ENCODE data around the gene GBGT1.

The GBGT1 gene

DNA sequence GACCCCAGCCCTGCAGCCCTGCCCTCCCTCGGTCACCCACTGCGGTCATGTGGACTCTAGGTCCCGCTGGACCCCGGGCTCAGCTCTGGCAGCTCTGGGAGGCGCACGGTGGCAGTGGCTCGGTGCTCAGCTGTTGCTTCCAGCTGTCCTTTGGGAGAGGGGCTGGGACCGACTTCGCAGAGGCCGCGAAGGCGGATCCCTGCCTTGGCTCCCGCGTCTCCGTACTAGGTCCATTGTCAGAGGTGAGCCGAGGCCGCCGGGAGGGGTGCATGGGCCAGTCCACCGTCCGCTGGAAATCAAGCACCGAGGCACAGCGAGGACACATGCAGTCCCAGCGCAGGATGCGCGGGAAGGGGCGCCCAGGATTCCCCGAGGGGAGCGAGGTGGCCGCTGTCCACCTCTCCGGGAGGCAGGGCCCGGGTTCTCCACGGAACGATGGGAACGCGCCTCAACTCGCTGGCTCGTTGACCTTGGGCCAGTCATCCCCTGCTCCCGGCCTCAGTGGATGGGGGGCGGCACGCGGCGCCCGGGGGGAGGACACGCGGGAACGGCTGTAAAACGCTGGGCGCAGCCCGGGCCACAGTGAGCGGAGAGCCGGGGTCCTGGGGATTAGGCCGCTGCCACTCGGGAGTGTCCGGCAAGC, 732 bp downstream of the GBGT1 start:
- DNase-seq (ENCODE audit: low read depth in 2 of 2) = no peak

DNA sequence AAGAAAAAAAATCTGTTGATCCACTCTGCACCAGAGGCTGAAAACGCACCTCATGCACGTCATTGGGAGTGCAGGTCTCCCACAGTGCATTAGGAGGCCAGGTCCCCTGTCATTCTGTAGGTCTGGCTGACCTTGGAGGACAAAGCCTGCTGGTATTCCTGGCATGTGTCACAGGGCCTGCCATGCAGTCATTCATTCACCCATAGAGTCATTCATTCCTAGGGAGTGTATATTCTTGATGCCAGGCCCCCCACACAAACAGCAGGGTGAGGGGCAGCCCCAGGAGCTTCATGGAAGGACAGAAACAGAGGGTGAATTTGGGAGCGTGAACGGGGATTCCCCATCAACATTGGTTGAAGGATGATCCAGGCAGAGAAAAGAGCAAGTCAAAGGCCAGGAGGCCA, 2.2 kb downstream of the GBGT1 start:
- DNase-seq (ENCODE audit: low read depth in 2 of 2) = no peak

DNA sequence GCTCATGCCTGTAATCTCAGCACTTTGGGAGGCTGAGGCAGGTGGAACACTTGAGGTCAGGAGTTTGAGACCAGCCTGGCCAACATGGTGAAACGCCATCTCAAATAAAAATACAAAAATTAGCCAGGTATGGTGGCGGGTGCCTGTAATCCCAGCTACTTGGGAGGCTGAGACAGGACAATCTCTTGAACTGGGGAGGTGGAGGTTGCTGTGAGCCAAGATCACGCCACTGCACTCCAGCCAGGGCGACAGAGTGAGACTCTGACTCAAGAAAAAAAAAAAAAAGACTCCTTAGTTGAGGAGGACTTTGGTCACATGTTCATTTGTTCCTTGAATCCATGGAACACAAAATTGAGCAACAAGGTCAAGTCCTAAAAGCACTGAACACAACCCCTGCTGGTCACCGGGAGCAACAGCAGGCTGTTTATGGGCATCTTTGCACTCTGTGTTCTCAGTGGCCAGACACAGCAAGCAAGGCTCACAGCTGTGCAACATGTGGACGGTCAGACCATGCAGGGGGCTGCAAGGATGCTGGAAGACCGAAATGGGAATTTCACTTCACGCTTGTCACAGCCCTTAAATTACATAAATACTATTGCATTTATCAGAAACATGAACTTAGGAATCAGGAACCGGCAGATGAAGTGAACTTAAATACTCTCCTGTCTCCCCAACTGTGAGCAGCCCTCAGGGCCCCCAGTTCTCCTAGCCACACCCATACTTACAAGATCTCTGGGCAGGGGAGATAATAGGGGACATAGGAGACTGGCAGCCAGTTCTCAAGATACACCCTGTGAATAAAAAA, 2.8 kb downstream of the GBGT1 start:
- DNase-seq (ENCODE audit: low read depth in 2 of 2) = no peak

DNA sequence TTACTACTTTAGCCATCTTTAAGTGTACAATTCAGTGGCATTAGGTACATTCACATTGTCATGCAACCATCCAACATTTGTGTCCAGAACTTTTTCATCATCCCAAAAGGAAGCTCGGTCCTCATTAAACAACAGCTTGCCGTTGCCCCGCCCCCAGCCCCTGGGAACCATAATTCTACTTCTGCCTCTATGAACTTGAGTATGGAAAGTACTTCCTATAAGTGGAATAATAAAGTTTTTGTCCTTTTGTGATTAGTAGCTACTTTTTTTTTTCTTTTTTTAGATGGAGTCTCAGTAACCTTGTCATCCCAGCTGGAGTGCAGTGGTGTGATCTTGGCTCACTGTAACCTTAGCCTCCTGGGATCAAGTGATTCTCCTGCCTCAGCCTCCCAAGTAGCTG, 5.0 kb downstream of the GBGT1 start:
- DNase-seq (ENCODE audit: low read depth in 2 of 2) = no peak

DNA sequence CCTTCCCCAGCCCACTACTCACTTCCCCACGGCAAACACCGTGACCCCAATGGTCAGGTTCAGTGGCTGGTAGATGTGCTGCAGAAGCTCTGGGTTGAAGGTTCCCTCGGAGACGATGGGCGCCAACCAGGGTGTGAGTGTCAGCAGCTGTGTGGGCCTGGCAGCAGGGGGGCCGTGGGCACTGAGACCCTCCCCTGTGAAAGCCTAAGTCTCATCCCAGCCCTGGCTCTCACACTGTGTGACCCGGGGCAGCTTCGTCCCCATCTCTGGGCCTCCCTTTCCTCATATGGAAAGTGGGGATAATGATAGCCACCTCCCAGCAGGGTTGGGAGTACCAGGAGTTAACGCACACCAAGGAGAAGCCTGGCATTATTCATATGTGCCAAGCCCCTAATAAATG, 8.6 kb downstream of the GBGT1 start:
- DNase-seq (ENCODE audit: low read depth in 2 of 2) = no peak

DNA sequence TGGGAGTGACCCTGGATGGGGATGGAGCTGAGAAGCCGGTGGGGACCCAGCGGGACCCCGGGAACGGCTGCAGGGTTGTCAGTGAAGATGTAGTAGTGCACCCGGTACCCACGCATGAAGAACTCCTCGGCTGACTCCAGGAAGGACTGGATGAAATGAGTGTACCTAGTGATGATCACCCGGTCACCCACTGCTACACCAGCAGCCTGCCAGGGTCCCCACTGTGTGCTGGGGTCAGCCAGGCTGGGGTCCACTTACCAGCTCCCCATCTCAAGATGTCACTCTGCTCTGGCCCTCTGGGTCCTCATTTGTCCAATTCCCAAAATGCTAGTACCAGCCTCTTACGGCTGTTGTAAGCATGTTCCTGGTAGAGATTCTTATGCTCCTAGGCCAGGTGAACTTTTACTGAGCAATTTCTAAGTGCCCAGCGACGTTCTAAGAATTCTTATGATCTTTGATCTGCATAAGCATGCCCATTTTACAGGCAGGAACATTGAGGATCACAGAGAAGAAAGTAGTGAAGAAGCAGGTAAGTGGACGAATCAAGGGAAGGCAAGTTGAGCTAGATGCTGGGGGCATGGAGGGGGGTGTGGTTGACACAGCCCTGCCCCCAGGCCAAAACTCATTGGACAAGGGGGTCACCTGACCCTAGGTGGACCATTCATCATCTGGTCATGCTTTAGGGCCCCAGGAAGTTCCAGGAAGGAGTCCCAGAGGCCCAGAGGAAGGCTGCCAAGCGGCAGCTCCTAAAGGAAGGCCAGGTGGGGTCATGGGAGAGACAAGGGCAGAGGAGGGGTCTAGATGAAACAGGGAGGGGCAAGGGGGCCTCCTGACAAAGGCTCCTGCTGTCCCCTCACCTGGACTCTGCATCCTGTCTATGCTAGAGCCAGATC, 9.4 kb downstream of the GBGT1 start:
- DNase-seq (ENCODE audit: low read depth in 2 of 2) = no peak

DNA sequence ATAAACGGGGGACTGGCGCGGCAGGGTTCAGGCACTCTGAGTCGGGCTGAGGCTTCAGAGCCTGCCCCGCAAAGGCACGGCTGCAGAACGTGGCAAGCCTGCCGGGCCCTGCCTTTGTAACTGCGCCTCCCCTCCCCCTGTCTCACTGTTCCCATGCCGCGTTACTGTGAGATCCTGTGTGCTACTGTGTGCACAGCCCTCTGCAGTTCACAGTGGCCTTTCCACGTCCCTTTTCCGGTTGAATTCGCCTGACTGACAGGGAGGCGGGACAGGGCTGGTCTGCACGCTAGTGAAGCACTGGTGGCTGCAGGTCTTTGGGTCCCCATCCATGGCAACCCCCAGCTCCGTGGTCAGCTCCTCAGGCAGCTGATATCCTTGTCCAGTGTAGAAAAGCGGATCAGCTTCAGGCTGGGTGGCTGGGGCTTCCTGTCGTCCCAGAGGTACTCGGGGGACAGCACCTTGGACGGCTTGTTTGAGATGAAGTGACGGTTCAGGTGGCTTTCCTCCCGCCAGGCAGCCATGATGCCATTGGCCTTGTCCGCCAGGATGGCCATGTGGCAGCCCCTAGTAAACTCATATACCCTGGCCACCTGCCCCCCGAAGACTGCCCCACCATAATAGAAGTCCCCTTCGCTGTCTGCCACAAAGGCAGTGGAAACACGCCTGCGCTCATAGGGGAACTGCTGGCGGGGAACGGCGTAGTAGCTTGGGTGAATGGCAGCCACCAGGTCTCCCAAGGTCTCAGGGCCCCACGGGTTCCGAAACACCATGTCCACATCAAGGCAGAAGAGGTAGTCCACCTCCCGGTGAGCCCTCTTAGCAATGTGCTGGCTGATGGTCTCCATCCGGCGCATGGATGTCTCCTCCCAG, 10.3 kb downstream of the GBGT1 start:
- no peak for DNase-seq (ENCODE audit: low read depth in 2 of 2)

DNA sequence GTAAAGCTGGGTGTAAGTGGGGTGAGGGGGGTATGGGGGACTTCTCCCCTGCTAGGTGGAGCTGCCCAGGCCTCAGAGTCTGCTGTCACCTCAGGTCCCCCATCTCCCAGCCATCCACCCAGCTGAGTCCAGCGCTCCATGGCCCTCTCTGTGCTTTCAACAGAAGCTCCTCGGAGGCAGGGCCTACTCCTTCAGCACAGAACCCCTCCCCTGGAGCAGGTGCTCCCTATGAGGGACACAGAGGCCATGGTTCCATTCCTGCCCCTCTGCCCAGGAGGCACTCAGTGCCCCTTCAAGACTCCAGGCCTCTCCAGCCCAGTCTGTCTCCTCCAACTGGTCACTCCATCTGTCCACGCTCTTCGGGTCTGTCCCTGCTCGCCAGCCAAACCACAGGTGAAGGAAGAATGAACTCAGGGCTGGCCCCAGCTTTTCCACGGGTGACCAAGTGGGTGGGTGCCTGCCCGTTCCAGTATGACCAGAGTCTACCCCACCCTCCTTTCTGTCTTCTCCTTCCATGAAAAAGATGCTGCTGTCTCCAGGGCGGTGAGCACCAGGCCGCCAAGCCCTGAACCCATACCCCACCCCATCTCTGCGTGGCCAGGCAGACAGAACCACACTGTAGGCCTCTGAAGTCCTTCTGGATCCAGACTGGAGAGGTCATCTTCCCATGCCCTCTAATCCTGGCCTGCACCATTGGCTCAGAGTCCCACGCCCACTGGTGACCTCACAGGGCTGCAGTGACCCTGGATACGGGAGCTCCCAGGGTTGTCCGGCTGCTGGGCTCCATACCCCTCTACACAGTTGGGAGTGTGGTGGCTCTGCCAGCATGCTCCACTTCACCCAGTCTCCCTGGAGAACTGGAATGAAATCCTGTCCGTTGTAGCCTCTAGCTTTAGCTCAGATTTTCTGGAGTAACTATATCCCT, 11.9 kb downstream of the GBGT1 start:
- DNase-seq (ENCODE audit: low read depth in 2 of 2) = no peak

DNA sequence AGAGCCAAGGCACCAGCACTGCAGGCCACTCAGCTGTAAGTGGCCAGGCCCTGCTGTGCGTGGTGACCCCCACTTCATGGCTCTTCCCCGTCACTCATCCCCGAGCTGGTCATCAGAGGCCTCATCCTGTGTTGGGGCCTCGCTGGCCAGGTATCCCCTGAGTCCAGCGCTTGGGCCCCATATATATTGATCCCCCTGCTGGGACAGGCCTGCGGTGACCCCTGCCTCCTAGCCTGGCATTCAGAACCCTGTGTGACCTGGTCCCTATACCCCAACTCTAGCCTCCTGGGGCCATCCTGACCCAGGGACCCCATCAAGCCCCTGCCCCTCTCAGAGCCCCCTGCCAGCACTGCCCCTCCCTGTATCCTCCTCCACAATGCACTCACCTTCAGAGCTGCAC, 12.7 kb downstream of the GBGT1 start:
- no peak for DNase-seq (ENCODE audit: low read depth in 2 of 2)

DNA sequence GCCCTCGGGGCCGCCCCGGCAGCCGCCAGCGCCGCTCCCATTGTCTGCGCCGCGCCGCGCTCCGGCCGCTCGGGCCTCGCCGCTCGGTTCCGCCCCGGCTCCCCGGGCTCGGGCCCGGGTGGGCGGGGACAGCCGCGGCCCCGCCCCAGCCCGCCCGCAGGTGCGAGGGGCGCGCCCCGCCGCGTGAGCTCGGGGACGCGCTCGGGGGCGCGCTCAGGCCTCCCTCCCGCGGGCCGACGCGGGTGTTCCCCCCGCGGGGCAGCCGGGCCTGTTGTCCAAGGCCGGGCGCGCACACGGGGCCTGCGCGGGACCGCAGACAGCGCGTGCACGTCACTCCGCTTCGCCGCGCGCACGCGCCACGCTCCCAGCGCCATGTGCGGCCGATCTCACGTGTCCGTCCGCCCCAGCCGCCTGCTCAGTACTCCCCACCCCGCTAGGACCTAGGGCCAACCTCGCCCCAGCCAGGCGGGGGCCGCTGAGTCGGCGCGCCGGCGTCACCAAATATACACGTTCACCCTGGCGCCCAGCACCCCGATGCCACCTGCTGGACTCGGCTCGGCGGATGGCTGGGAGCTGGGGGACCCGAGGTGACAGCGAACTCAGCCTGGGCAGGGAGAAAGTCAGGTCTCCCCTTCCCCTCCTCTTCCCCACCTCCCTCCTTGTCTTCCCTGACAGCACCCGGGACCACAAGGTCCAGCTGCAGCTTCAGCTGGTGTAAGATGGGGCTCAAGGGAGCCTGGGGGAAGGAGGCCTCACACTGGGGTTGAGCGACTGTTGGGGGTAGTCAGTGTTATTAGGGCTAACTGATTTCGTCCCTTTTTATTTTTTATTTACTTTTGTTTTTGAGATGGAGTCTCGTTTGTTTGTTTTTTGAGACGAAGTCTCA, 14.3 kb downstream of the GBGT1 start:
- peak; percentile 54 to 55 for DNase-seq (ENCODE audit: low read depth in 2 of 2)

DNA sequence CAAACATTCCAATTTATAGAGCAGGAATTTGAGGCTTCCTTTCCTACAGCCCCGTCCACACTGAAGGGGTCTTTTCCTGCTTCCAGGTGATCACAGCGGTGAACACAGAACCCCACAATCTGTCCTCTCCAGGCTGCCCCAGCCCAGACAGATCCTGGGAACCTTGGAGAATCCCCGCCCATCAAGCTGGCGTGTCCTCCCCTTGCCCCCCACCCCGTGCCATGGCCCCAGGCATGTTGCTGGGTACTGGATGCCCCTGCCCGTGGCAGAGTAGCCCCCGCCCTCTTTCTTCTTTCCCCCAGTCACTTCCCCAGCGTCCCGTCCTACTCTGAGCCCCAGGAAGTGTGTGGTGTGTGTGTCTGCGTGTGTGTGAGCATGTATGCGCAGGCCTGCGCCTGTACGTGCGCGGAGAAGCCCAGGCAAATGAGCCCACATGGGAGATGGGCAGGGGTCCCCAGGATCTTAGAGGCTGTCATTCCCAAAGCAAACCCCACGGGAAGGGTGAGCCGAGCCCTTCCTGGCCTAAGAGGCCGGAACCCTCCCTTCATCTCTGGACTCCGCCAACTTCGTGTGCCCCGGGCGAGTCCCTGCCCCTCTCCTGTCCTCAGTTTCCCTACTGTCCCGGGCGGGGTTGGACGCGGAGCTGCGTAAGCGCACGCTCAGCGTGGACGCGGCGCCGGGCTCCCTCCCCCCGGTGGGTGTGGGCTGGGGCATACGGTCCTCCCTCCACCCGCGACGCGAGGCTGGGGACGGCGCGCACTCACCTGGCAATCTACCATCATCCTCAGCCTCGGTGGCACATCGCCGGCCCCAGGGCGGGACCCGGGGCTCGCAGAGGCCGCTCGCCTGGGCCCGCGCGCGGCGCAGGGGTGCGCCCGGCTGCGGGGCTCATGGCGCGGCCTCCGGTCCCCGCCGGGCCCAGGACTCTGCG, 15.2 kb downstream of the GBGT1 start:
- no peak for DNase-seq (ENCODE audit: low read depth in 2 of 2)

DNA sequence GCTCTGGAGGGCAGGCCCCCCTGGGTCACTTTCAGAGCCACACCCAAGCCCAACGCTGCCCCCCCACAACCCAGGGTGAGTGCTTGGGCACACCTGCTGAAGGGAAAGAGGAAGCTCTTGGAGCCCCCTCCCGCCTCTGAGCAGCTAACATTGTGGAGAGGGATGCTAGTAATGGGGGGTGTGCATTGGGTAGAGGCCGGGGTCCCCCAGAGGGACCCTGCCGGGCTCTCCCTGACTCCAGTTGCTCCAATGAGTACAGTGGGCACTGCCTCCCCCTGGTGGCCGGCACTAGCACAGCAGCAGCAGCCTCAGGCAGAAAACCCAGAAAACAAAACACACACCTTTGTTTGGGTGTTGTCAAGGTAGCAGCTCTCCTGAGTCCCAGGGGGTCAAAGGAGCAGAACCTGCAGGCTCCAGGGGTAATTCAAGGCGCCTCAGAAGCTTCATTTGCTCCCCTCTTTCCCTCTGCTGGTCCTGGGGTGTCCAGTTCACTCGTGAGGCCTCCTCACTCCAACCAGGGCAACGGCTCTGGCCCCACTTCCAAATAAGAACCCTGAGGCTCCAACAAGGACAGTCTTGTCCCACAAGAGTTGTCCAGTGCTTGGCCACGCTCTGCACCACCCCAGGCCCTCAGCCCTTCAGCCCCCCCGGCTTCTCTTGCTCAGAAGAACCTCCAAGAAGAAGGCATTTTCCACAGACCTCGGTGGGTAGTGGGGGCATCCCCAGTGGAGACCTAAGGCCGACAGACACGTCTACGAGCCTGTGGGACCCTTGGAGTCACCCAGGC, 16.1 kb downstream of the GBGT1 start:
- DNase-seq (ENCODE audit: low read depth in 2 of 2) = no peak

DNA sequence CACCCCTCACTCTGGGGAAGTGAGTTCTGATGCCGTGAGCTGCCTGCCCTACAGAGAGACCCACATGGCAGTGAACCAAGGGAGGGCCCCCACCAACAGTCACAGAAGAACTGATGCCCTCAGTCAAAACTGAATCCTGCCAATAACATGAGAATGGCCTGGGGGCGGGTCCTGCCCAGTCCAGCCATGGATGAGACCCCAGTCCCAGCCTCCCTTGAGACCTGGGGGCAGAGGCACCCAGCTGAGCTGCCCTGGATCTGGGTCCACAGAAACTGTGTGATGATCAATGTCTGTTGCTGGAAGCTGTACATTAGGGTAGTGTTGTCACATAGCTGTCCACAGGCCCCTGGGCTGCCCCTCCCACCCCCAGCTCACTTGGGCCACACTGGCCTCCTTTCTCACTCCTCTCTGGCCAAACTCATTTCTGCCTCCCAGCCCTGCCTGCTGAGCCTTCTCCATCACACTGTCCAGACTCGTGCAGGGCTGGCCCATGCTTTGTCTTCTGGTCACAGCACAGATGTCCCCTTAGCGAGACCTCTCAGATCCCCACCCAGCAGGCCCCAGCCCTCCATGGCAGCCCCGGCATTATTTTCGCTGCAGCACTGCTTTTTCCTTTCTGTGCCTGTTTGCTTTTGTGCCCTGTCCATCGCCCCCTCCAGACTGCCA, 16.8 kb downstream of the GBGT1 start:
- DNase-seq (ENCODE audit: low read depth in 2 of 2) = no peak

DNA sequence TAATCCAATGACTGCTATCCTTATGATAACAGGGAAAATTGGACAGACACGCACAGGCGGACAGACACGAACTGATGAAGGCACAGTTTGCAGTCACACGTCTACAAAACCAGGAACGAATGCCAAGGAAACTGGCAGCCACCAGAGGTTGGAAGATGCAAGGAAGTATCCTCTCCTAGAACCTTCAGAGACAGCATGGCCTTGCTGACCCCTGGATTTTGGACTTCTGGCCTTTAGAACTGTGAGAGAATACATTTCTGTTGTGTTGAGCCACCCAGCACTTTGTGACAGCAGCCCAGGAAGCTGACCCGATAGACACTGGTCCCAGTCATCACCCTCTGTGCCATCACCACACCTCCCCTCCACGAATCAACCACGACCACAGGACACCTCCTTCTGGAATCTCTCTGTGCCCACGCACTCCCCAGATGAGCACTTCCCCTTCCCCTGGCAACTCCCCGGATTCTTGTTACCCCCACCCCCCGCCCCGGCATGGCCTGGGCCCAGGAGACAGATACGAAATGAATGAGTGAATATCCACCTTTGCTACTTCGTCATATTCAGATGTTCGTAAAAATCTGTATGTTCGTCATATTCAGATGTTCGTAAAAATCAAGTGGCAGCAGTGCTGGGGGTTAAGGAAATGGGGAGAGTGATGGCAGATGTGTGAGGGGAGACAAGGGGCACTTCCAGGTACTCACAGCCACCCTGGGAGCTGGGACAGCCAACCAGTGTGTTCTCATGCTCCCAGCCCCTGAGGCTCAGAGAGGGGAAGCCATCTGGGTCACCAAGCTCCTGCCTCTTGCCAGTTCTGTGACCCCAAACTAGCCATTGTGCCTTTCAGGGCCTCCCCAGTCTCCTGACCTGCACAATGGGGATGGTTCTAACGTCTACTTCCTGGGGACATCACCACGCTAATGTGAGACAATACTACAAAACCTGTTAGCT, 18.5 kb downstream of the GBGT1 start:
- DNase-seq (ENCODE audit: low read depth in 2 of 2) = no peak

DNA sequence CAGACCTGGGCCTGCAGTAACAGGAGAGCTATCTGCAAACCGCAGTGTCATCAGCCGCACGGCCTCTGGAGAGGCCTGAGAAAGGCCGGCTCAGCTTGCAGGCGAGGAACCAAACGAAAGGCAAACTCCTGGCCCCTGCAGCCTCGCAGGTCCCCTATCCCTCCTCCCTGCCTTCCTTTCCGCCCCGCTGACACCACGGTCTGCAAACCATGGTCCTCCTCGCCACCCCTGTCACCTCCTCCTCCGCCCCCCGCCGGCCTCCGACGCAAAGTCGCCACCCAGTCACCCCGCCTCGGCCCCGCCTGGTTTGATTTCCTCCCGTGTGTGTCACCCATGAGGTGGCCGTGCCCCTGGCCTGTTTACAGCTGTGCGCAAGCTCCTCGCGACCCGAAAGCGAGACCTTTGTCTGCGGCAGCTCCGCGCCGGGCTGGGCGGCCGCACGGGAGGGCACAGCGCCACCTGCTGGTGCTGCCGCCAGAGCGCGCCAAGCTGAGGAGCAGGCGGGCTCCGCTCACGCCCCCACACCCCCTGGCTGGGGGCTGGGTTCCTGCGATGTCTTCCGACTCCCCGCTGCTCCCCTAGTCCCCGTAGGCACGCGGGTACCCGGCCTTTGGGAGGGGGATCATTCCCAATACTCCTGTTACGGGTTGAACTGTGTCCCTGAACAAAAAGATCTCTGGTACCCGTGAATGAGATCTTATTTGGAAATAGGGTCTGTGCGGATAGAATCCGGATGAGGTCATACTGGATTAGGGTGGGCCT, 19.4 kb downstream of the GBGT1 start:
- DNase-seq (ENCODE audit: low read depth in 2 of 2) = no peak
